ENCODE results near the gene BMPER. TPM values are rescaled to one million over a fixed set of nuclear protein-coding genes. Genes with fewer than 3 reads are reported as not detected.

Gene BMPER
- total RNA-seq, 1 experiment from 2014 or later, result 0.50 TPM

DNA sequence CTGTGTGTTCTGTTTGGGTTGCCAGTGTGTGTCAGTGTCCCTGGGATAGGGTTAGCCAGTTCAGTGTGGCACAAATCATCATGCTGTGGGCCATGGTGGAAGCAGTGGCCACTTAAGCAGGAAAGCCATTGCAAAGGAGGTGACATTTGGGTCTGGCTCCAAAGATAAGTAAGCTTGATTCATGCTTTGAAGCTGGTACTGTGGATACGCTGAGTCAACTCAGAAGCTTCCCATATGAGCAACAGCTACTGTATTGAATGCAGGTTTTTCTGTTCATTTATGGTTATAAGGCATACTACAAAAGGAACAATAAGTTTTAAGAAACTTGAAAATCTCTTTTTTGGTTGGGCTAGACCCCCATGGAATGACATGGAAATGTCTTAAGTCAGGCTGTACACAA, 143.1 kb downstream of the BMPER start:
- Histone ChIP-seq H3K4me2 (no peak overlapping the region), H3K9me3 (ENCODE audit: insufficient read depth, low read depth) (no peaks in the 10 kb centered on the region), H3K36me3 (ENCODE audit: low read depth) (no peaks in the 10 kb centered on the region), H2AFZ (no peak overlapping the region), H3K4me3 (no peak overlapping the region), H3K9me2 (ENCODE audit: insufficient read depth) (no peaks in the 10 kb centered on the region), H4K20me1 (ENCODE audit: insufficient read depth) (no peaks in the 10 kb centered on the region), H3K4me1 (replicated peaks; ENCODE audit: insufficient read depth) (no peaks in the 10 kb centered on the region), H3K27ac (no peak overlapping the region), H3K27me3 (ENCODE audit: insufficient read depth, low read depth) (no peaks in the 10 kb centered on the region), H3K79me2 (ENCODE audit: low read depth) (no peaks in the 10 kb centered on the region), H3F3A (ENCODE audit: insufficient read depth, low read depth) (no peaks in the 10 kb centered on the region)
- intact Hi-C loops (cut with micrococcal nuclease; ENCODE audit: unreplicated experiment), result no loop called here
- no peak for DNase-seq
- no TSS peak for BruUV-seq (replicated peaks)
- CTCF ChIA-PET, result no interaction called here
- TF ChIP-seq EZH2 (IDR thresholded peaks at IDR 0.05; ENCODE audit: low read depth), result no peak
- TF ChIP-seq, protein P1, sequence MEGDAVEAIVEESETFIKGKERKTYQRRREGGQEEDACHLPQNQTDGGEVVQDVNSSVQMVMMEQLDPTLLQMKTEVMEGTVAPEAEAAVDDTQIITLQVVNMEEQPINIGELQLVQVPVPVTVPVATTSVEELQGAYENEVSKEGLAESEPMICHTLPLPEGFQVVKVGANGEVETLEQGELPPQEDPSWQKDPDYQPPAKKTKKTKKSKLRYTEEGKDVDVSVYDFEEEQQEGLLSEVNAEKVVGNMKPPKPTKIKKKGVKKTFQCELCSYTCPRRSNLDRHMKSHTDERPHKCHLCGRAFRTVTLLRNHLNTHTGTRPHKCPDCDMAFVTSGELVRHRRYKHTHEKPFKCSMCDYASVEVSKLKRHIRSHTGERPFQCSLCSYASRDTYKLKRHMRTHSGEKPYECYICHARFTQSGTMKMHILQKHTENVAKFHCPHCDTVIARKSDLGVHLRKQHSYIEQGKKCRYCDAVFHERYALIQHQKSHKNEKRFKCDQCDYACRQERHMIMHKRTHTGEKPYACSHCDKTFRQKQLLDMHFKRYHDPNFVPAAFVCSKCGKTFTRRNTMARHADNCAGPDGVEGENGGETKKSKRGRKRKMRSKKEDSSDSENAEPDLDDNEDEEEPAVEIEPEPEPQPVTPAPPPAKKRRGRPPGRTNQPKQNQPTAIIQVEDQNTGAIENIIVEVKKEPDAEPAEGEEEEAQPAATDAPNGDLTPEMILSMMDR (conservative IDR thresholded peaks at IDR 0.05), result no peak
- POLR2A ChIA-PET (ENCODE audit: unreplicated experiment), result no interaction called here

DNA sequence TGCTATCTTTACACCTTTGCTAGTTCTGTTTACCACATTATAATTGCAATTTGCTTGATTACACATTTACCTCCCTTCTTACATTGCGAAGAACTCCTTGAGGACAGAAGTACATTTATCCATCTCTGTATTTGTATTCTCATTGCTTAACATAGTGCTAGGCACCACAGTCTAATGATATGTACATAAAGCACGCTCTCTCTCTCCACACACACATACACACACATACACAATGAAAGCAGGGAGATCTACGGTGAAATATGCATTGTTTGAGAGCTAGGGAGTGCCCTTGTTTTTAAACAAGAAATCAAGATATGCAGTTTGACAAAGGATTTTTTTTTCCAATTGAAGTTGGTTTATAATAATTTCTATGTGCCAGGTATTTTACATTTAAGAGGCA, 148.7 kb downstream of the BMPER start:
- H3K36me3 ChIP-seq (ENCODE audit: low read depth), result no peaks in the 10 kb centered on the region
- no peak overlapping the region for H3K27ac ChIP-seq
- no peaks in the 10 kb centered on the region for H3K9me3 ChIP-seq (ENCODE audit: insufficient read depth, low read depth)
- H4K20me1 ChIP-seq (ENCODE audit: insufficient read depth), result no peaks in the 10 kb centered on the region
- H3K4me3 ChIP-seq, result no peak overlapping the region
- H3K9me2 ChIP-seq (ENCODE audit: insufficient read depth), result no peaks in the 10 kb centered on the region
- no peaks in the 10 kb centered on the region for H3K27me3 ChIP-seq (ENCODE audit: insufficient read depth, low read depth)
- H3F3A ChIP-seq (ENCODE audit: insufficient read depth, low read depth), result no peaks in the 10 kb centered on the region
- no peak for DNase-seq
- no peak overlapping the region for H2AFZ ChIP-seq
- TF ChIP-seq, protein P1 (conservative IDR thresholded peaks at IDR 0.05), result no peak
- no peak for TF ChIP-seq EZH2 (IDR thresholded peaks at IDR 0.05; ENCODE audit: low read depth)
- CTCF ChIA-PET, result no interaction called here
- no peaks in the 10 kb centered on the region for H3K4me1 ChIP-seq (replicated peaks; ENCODE audit: insufficient read depth)
- no TSS peak for BruUV-seq (replicated peaks)
- H3K79me2 ChIP-seq (ENCODE audit: low read depth), result no peaks in the 10 kb centered on the region
- POLR2A ChIA-PET (ENCODE audit: unreplicated experiment), result no interaction called here
- intact Hi-C loops (cut with micrococcal nuclease; ENCODE audit: unreplicated experiment), result no loop called here
- no peak overlapping the region for H3K4me2 ChIP-seq

- Histone ChIP-seq H3K27ac (no peak overlapping the region), H2AFZ (no peak overlapping the region), H3K9me2 (ENCODE audit: insufficient read depth) (no peaks in the 10 kb centered on the region), H3K27me3 (ENCODE audit: insufficient read depth, low read depth) (no peaks in the 10 kb centered on the region), H4K20me1 (ENCODE audit: insufficient read depth) (no peaks in the 10 kb centered on the region), H3K36me3 (ENCODE audit: low read depth) (no peaks in the 10 kb centered on the region), H3K9me3 (ENCODE audit: insufficient read depth, low read depth) (no peaks in the 10 kb centered on the region), H3K4me2 (no peak overlapping the region), H3K79me2 (ENCODE audit: low read depth) (no peaks in the 10 kb centered on the region), H3K4me1 (replicated peaks; ENCODE audit: insufficient read depth) (peaks cover 18% of the 10 kb centered on the region), H3F3A (ENCODE audit: insufficient read depth, low read depth) (no peaks in the 10 kb centered on the region), H3K4me3 (no peak overlapping the region)
- ChIA-PET POLR2A (ENCODE audit: unreplicated experiment) (no interaction called here), CTCF (no interaction called here)
- DNase-seq, result no peak
- intact Hi-C loops (cut with micrococcal nuclease; ENCODE audit: unreplicated experiment), result no loop called here
- TF ChIP-seq EZH2 (IDR thresholded peaks at IDR 0.05; ENCODE audit: low read depth), result no peak
- no TSS peak for BruUV-seq (replicated peaks)
Observed at GRCh38 chr7:34057136-34057535, 151.8 kb downstream of the BMPER start.

DNA sequence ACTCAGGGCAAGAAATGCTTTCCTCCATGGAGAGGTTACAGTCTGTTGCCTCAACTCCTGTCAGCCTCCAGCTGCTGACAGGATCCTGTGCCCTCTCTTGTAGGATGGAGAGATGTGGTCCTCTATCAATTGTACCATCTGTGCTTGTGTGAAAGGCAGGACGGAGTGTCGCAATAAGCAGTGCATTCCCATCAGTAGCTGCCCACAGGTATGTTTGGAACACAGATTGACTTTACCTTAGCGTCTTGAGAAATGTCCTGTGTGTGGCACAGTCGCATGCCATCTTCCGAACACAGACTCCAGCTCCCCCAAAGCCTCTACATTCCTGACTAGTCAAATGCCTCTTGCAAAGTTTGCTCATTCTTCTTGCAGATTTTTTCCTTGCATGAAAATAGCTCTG, 152.6 kb downstream of the BMPER start:
- Histone ChIP-seq H3F3A (ENCODE audit: insufficient read depth, low read depth) (no peaks in the 10 kb centered on the region), H3K79me2 (ENCODE audit: low read depth) (no peaks in the 10 kb centered on the region), H3K36me3 (ENCODE audit: low read depth) (no peaks in the 10 kb centered on the region), H3K9me3 (ENCODE audit: insufficient read depth, low read depth) (no peaks in the 10 kb centered on the region; the same call in 1 of the 2 replicates), H3K27me3 (ENCODE audit: insufficient read depth, low read depth) (no peaks in the 10 kb centered on the region), H2AFZ (no peak overlapping the region), H3K4me1 (replicated peaks; ENCODE audit: insufficient read depth) (peaks cover 20% of the 10 kb centered on the region), H3K27ac (no peak overlapping the region), H4K20me1 (ENCODE audit: insufficient read depth) (no peaks in the 10 kb centered on the region), H3K4me3 (no peak overlapping the region), H3K9me2 (ENCODE audit: insufficient read depth) (no peaks in the 10 kb centered on the region), H3K4me2 (no peak overlapping the region)
- ChIA-PET CTCF (no interaction called here), POLR2A (ENCODE audit: unreplicated experiment) (no interaction called here)
- intact Hi-C loops (cut with micrococcal nuclease; ENCODE audit: unreplicated experiment), result no loop called here
- DNase-seq, result peak in 1 of 2 experiments; percentile 4
- TF ChIP-seq, protein P1 (conservative IDR thresholded peaks at IDR 0.05), result no peak
- TF ChIP-seq EZH2 (IDR thresholded peaks at IDR 0.05; ENCODE audit: low read depth), result no peak
- no TSS peak for BruUV-seq (replicated peaks)
